Superior temporal gyrus (tissue), 1 donor: ENCODE results near the gene NCSTN.

Experiments used
- DNase-seq: peaks from one replicate; pipeline ENCODE4 v3.0.0-alpha.2; 2016; ENCODE audit errors: extremely low spot score

Gene NCSTN

GRCh38 chr1:160342953-160343869 is at the start of gene NCSTN, which contains the start of gene COPA:
NCSTN (plus strand) TSS chr1:160343383; CDS start chr1:160343397, 14 bp downstream.
COPA (minus strand) TSS chr1:160343250; CDS start chr1:160343170, 80 bp downstream.
- DNase-seq: peak; percentile 95

DNA sequence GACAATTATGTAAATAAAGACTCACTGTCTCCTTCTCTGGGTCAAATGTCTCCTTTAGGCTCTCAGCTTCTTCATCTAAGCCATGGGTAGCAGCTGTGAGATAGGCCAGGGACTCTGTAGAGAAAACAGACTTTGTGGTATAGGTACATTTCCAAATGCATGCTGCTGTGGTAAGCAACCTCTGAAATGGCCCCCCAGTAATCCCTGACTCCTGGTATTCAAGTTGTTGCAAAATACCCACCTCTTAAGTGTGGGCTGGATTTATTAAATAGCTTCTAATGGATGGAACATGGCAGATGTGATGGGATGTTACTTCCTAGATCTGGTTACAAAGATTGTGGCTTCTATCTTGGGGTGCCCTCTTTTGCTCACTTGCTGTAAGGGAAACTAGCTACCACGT is 47.1 kb upstream of the NCSTN start:
- no peak for DNase-seq

- DNase-seq: no peak
These were observed 43.0 kb upstream of the NCSTN start for GRCh38 chr1:160300173-160300572.

- no peak for DNase-seq
These were observed 35.9 kb upstream of the NCSTN start for GRCh38 chr1:160307118-160307791.

GRCh38 chr1:160308451-160309184 is 34.6 kb upstream of the NCSTN start:
- no peak for DNase-seq

DNA sequence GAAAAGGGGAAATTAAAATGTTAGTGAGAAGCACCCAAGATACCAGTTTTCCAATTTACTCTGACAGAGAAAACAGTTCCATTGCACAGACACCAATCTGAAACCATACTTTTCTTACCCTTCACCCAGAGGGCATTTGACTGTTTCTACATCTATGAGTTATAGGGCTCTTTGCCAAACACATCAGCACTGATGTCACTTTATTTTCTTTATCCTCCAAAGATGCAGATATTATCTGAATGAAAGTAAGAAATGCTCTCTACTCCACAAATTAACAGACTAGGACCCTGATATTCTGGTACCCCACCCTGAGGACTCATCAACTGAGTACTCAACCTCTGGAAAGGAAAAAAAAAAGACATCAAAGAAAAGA is 34.0 kb upstream of the NCSTN start:
- no peak for DNase-seq

DNA sequence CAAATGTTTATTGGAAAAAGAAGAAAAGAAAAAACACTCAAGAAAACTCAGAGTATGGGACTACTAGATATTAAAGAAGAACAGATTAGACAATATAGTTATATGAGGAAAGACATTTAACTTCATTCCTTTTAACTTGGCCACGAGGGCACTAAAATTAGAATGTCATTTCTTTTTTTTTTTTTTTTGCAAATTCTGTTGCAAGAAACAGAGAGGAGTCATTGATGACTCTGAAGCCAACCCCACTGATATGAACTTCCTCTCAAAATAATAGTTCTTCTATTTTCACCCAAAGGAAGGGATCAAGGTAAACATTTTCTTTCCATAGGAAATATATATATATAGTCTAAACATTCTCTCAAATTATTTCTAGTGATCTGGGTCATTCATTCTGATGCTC is 33.6 kb upstream of the NCSTN start:
- DNase-seq: no peak

GRCh38 chr1:160315359-160315758 is 27.8 kb upstream of the NCSTN start:
- no peak for DNase-seq

GRCh38 chr1:160322831-160323230 is 20.4 kb upstream of the NCSTN start:
- no peak for DNase-seq

- DNase-seq: no peak
These were observed 17.9 kb upstream of the NCSTN start for GRCh38 chr1:160325252-160325651.

- no peak for DNase-seq
These were observed 16.8 kb upstream of the NCSTN start for GRCh38 chr1:160326418-160326817.

- DNase-seq: peak; percentile 84
These were observed 15.0 kb upstream of the NCSTN start for GRCh38 chr1:160328184-160328583.

- DNase-seq: no peak
These were observed 13.1 kb upstream of the NCSTN start for GRCh38 chr1:160330119-160330518.

DNA sequence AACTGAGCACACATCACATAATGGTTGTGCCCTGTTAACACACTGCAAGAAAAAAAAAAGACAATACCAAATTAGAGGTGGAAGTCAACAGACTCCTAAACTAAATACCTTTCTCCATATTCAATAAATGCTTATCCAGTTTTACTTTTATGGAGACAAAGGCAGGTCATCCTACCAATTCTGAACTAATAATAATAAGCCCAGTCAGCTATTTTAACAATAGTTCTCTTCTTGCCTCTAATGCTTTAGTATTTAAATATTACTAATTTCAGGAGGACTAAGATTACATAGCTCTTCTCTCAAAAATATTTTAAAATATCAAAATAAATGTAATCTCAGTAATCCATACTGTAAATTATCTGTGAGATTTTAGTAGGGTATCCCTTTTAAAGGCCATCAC is 10.7 kb upstream of the NCSTN start:
- no peak for DNase-seq

DNA sequence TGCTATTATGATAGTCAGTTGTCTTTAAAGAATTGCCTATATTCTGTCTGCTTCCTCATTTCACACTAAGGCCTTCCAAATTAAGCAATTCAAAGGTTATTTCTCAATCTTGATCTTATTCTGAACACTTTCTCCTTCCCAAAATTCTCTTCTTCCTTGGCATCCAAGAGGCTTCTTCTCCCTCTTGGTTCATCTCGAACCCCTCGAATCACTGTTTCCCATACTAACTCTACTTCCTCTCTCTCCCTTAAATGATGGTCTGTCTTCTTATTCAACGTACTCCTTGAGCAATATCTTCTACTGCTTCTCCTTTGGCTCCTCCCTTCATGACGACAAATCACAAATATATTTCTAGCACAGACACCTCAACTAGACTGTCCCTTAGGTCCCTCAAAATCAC is 4.6 kb upstream of the NCSTN start:
- no peak for DNase-seq

DNA sequence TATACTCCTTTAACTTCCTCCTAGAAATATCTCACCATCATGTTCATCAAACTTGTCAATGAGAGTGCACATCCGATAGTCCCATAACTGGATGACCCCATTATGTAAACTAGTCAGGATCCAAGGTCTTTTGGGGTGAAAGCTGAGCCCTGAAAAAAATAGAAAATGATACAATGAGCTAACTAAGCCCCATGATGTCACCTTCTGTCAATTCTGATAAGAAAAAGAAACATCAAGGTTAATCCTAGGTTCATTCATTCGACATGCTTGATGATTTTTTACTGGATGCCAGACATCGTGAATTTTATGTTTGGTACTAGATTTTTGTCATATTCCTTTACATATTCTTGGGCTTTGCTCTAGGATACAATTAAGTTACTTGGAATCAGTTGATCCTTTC is 3.0 kb upstream of the NCSTN start:
- no peak for DNase-seq

- no peak for DNase-seq
These were observed 2.3 kb upstream of the NCSTN start for GRCh38 chr1:160340866-160341265.

DNA sequence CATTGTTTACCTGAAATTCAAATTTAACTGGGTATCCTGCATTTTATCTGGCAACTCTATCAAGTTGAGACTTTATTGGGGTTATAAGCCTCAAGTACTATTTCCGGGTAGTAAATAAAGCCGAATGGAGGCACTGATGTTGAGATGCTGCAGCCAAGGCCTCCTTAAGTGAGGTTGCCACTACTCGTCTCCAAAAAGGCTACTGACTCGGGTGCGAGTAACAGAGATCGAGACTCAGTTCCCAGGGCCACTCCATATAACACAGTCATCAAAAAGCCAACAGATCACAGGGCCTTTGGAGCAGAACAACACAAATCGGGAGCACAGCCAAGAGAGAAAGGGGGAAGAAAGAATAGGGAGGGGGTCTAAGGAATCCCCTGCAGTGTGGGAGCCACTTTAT is 657 bp upstream of the NCSTN start:
- DNase-seq: no peak

DNA sequence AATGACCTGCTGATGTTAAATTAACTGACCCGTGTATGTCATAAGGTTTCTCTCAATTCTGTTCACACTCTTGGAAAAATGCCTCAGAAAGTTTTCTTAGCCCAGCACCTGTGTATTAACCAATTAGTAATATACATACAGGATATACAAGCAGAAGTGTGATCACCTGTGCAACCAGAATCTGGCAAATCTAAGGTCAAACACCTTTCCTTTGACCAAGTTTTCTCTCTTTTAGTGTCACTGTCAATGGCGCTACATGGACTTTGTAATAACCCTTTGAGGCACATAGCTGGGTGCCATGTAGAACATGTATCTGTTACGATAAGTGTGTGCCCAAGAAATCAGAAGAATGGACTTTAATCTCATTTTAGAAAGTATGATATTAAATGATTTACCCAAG is 1.1 kb downstream of the NCSTN start:
- no peak for DNase-seq

GRCh38 chr1:160344936-160345335 is 1.8 kb downstream of the NCSTN start:
- DNase-seq: no peak

DNA sequence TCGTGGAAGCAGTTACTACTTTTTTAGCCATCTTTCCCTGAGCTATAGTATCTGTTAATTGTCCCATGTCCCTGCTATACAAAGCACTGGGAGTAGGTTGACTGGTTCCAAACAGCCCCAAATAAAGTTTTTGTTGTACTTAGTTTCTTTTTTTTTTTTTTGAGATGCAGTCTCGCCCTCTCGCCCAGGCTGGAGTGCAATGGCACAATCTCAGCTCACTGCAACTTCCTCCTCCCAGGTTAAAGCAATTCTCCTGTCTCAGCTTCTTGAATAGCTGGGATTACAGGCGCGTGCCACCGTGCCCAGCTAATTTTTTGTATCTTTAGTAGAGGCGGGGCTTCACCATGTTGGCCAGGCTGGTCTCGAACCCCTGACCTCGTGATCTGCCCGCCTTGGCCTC is 3.3 kb downstream of the NCSTN start:
- no peak for DNase-seq

- DNase-seq: no peak
These were observed 3.8 kb downstream of the NCSTN start for GRCh38 chr1:160346958-160347357.
